GM19397 (cell line): ENCODE data around the gene ADNP.

Experiments used
- ATAC-seq: cut with Tn5 transposase; IDR thresholded peaks from one replicate; pipeline ENCODE4 v1.9.1; 2021; ENCODE audit warnings: mild to moderate bottlenecking, moderate library complexity; ENCODE audit not compliant: unreplicated experiment

ADNP gene

GRCh38 chr20:50932691-50933280, 1.5 kb upstream of the ADNP start:
- no peak for ATAC-seq

DNA sequence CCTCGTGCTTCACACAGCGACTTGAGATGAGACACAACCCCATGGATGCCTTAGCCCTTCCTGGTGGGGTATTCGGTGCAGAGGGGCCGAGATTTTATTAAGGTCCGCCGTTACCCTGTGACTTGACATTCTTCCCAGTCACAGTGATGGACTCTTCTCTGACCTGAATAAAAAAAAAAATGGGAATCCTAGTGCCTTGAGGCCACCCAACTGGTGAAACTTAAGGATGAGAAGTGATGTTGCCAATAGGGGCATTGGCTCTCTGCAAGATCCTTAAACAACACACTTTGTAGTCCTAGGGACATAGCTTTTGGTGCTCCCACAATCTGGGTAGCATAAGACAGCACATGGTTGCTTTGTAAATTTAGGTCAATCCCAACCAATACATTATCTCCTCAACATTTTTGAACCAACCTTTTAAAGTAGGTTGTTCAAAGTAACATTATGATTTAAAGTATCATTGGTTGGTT, 814 bp upstream of the ADNP start:
- ATAC-seq, result no peak

GRCh38 chr20:50930976-50931305, 296 bp downstream of the ADNP start:
- ATAC-seq, result peak; percentile 28

- ATAC-seq, result peak; percentile 9
These were observed 880 bp downstream of the ADNP start for GRCh38 chr20:50930139-50930975.

DNA sequence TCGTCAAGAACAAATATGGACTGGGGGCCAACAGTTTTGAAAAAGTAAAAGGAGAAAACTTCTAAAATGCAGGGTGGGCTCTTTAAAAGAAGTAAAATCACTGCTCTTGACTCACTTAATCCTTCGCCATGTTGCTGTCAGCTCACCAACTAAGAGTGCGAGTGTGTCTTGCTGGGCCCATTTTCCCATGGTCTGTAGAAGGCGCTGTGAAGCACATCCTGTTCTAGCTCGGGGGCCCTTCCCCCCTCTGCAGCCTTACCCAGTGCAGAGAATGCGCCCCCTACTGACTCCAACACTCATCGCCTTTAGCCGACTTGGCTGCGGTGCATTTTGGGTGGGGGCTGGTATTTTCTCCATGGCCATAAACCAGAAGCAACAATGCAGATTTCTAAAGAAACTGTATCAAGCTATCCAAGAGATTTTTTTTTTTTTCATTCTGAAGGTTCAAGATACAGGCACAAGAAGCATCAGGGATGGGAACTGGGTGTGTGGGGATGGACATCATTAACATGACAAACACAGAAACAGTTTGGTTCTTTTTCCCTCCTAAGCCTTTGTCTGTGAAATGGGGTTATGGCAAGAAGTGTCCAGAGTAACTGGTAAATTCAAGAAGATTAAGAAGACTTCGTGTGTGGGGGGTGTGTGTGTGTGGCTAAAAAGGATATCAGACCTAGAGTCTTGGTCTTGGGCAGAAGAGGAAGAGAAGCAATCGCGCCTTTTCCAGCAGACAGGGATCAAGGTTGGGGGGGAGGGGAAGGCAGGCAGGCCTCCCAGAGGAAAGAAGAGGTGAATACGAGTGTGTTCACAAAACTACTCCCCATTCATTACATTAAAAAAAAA, 1.7 kb downstream of the ADNP start:
- ATAC-seq, result peak; percentile 48

- ATAC-seq, result no peak
These were observed 2.8 kb downstream of the ADNP start for GRCh38 chr20:50928469-50928868.

DNA sequence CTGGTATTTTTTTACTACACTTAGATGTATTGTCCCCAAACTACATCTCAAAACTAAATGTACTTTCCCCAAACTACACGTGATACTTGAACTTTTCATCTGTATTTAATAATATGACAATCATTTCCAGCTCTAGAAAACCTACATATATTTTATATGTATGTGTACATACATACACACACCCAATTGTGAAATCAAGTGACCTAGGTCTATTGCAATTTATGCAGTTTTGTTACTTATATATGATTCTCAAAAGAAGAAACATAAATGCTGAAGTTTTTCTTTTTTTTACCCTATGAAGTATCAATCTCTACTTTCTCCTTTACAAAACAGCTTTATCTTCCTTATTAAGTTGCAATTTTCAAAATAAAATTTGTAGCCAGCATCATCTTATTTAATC, 4.7 kb downstream of the ADNP start:
- no peak for ATAC-seq

DNA sequence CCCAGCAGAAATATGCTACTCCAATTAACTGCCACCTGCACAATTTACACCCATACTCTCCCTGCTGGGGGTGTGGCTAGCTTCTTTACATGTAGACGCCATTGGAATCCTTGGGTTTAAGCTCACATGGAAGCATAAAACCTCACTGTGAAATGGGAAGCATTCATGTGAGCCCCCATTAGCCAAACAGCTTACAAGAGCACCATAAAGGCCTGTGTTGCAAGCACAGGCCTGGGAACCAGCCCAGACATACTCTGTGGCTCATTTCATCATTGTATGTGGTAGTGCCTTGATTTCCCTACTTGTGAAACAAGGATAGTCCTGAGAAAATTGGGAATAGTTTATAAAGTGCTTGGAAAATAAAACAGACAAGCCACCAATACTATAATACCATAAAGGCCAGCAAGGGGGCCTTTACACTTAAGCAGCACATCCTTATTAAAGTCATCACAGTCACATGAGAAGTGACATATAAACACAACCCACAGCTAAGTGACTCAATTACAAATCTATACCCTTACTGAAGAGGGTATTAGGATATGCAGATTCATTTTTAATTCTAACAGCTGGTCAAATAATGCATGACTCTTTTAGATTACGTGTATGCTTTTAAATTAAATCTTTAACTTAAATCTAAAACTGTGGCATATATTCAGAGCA, 6.8 kb downstream of the ADNP start:
- ATAC-seq, result no peak

DNA sequence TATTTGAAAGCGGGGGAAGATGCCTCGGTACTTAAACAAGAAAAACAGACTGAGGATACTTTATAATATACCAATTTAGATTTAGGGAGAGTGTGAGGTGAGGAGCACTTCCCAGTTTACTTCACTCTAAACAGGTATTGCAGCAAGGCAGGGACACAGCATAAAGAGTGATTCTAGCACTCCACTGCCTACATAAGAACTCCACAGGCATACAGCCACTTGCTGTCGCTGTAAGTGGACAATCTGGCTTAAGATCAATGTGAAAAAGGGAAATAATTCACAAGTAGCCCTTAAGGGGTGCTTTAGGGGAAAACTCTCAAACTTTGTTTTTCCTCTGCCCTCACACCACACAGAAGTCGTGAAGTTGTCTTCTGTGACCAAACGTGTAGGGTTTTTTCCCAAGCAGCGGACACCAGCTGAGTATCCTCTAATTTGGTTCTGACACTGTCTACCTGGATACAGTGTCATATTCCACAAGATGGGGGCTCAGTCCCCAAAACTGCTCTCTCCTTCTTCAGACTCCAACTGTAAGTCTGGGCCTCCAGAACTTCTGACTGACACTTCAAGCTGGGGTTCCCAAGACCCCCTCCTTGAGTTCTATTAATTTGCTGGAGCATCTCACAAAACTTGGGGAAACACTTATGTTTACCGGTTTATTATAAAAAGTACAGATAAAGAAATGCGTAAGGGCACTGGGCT, 9.3 kb downstream of the ADNP start:
- ATAC-seq, result no peak

DNA sequence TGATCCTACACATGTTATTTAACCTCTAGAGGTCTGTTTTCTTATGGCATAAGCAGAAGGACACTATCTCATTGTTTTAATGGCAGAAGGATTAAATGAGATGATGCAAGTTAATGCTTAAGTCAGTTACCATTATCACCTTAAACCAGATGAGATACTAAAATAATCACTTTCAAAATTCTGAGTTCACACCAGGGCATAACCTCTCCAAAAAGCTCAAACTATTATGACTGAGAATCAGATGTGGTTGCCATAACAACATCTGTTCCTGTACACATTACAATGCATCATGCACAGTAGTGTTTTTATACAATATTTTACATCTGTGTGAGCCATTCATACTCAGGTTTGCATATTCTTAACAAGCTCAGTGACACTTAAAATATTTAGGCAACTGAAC, 10.2 kb downstream of the ADNP start:
- ATAC-seq, result no peak

DNA sequence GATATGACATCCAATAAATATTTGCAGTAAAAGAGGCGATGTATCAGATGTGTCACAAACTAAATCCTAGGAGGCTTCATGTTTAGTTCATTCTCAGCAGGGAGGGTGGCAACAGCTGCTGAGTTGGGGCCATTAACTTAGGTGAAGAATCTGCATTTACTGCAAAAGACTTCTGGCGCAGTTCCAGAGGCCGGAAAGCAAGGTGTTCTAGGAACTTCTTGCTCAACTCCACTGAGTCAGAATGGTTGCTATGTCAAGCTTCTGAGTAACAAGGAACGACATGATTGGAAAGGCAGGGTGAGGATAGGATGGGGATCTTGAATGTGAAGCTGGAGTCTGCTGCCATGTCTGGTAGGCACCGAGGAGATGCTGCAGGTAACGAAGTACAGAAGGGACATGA, 11.7 kb downstream of the ADNP start:
- no peak for ATAC-seq

DNA sequence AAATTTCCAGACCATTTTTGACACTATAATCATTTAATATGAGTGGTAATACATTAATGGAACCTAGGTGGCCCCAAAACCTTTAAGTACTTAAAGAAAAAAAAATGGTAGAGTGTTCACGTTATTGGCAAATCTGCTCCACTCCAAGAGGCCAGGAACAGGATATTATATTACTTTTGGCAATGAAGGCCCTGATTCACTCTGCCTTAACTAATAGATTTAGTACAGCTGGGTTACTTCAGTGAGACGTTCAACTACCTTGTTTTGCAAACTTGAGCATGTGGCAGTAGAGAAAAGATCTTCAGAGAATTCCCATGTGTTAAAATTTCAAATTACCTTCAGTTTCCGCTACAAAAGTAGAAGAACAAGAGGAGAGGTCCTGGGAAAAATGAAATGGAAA, 12.8 kb downstream of the ADNP start:
- ATAC-seq, result no peak

GRCh38 chr20:50916934-50917333, 14.3 kb downstream of the ADNP start:
- no peak for ATAC-seq

- ATAC-seq, result no peak
These were observed 15.0 kb downstream of the ADNP start for GRCh38 chr20:50916257-50916656.

GRCh38 chr20:50915424-50915823, 15.8 kb downstream of the ADNP start:
- no peak for ATAC-seq

GRCh38 chr20:50913690-50914375, 17.4 kb downstream of the ADNP start:
- no peak for ATAC-seq

DNA sequence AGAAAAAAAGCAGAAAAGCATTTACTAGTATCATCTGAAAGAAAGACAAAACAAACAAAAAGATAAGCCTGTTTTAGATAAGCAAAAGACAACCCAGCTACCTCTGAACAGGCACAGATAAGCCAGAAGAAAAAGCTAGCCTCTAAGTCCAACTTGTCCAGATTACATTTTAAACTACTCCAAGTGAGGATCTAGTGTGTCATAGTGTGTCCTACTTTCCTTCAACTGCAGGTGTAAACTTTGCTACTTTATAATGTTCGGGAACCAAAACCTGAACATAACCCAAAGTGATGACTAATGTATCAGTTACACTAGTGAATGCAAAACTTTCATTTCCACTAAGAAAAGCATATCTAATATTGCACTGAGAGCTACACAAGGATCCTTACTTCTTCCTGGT, 19.5 kb downstream of the ADNP start:
- ATAC-seq, result no peak

DNA sequence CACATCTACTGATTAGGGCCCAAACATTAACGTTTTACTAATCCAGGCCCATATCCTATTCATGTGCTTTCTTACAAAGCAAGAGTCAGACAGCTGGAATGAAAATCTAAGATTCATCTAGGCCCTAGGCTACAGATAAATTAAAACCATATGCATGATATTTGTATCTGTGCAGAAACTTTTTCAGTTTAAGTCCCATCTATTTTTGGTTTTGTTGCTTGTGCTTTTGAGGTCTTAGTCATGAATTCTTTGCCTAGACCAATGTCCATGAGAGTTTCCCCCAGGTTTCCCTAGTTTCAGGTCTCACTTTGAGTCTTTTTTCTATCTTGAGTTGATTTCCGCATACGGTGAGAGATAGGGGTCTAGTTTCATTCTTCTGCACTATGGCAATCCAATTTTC, 20.2 kb downstream of the ADNP start:
- ATAC-seq, result no peak

DNA sequence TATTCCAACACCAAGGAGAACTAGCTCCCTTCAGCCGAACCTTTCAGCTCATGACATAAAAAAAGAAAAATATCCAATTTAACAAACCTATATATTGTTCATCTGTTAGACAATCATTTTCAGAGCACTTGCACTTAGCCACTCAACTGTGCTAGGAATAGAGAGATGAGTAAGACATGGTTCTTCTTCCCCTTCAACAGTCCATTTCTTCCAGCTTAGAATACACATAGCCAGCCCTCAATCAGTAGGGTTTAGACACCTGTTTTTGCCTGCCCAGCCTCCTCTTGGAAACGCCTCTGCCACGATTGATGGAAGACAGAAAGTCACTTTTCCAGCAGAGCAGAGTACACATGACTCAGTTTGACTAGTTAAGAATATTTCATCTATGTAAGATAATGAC, 21.8 kb downstream of the ADNP start:
- ATAC-seq, result no peak

DNA sequence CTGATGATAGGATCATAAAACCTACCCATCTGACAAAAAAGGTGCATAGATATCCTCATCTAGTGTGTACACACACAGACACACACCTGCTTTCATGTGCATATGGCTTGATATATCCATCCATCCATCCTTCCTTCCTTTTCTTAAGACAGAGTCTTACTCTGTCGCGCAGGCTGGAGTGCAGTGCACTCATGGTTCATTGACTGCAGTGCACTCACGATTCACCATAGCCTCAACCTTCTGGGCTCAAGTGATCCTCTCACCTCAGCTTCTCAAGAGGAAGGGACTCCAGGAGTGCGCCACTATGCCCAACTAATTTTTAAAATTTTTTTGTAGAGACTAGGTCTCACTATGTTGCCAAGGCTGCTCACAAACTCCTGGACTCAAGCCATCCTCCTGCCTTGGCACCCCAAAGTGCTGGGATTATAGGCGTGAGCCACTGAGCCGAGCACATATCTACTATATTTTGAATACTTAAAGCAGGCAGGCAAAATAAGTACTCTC, 27.1 kb downstream of the ADNP start:
- no peak for ATAC-seq
